HG03045 (cell line): Measurements from ENCODE around the gene HNRNPA2B1.
"Not testable (repeated sequence)": the region's sequence is repeated elsewhere in the genome, so short reads cannot be mapped to it uniquely, and the experiment has no call there.

Source experiments
- ATAC-seq: cut with Tn5 transposase; IDR thresholded peaks from one replicate; pipeline ENCODE4 v1.9.1; 2021; ENCODE audit warnings: mild to moderate bottlenecking, moderate library complexity; ENCODE audit not compliant: unreplicated experiment

HNRNPA2B1 gene

GRCh38 chr7:26198133-26198780, 2.3 kb downstream of the HNRNPA2B1 start:
- ATAC-seq, result no peak

- no peak for ATAC-seq
Measured at GRCh38 chr7:26197153-26198115, 3.1 kb downstream of the HNRNPA2B1 start.

DNA sequence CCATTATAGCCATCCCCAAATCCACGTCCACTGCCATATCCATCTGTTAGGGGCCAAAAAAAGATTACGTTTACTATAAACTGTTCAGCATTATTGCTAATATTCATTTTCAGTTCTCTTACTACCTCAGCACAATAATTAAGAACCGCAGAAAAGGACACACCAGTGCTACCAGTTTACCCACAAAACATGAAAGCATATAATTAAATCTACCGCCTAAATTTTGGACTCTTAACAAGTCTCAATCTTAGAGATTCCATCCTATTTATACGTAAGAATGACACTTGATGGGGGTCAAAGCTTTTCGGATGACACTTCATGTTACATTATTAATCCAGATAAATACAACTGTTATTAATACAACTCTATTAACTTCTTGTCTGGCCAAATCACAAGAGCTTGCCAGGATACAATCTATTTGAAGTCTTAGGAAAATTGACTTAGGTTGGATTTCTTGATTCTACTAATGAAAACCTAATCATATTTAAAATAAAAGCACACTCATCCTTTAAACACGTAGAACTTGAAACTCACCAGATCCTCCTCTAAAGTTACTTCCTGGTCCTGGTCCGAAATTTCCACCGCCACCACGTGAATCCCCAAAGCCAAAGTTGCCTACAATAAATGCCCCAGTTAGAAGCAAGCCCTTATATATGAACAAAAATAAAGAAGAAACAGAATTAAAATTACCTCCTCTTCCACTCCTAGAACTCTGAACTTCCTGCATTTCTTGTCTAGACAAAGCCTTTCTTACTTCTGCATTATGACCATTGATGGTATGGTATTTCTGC, 4.5 kb downstream of the HNRNPA2B1 start:
- no peak for ATAC-seq

DNA sequence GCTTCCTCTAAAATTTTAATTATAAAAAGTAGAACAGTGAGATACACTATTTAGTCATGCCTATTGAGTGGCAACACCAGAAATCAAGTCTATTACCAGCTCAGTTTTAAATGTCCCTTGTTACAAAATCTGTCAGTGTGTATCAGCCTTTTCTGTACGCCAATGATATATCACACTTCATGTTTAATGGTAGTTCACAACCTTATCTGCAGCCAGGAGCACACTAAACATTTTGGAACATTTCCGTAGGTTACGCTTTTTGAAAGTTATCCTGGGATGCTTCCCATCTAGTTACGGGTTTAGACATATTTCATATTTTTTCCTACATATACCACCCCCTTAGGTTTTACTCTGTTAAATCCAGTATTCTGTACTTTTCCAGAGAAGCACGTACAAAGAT, 5.4 kb downstream of the HNRNPA2B1 start:
- no peak for ATAC-seq

GRCh38 chr7:26194764-26195163, 5.8 kb downstream of the HNRNPA2B1 start:
- not testable (repeated sequence) for ATAC-seq

DNA sequence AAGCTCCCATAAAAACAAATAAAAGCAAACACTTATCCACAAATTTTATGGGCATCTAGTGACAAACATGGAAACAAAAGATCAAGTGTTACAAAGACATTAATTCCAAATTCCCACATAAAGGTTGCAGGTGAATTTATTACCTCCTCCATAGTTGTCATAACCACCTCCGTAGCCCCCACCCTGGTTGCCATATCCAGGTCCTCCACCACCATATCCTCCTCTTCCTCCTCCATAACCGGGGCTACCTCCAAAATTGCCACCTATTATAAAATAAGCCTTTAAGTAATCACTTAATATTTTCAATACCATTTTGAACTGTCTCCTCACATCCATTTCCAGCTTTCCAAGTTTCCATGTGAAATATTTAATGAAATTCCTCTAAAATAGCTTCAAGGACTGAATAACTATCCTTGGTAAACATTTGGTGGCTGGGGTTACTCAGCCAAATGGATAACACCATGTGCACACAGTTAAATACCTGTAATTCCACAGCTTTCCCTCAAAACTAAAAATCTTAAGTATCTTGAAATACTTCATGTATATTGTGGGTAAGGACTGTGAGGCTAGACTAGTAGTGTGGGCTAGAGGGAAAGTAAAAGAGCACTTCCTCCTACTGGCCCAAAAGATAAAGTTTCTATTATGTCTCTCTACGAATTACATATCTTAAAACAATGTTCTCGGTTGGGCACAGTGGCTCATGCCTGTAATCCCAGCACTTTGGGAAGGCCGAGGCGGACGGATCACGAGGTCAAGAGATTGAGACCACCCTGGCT, 6.9 kb downstream of the HNRNPA2B1 start:
- ATAC-seq, result no peak

DNA sequence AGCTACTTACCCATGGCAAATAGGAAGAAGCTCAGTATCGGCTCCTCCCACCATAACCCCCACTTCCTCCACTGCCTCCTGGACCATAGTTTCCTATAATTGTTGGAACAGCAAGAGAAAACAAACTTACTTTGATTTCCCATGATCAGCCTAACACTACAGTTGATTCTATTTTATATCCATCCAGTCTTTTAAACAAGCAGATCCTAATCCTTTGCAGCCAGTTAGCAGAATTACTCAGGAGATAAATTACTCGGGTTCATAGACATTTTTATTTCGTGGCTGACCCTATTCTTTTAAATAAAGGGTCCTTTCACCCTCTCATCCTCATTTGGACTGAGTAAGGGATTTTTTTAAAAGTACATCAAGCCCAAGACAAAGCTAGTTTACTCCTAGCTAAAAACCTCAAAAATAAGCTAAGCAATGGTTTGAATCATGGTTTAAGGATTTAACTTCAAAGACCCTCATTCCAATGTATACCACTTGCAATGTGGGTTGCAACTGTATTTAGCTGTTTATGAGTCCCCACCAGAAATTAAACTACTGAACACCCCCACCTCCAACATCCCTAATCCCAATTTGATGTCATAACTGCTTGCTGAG, 8.0 kb downstream of the HNRNPA2B1 start:
- no peak for ATAC-seq

DNA sequence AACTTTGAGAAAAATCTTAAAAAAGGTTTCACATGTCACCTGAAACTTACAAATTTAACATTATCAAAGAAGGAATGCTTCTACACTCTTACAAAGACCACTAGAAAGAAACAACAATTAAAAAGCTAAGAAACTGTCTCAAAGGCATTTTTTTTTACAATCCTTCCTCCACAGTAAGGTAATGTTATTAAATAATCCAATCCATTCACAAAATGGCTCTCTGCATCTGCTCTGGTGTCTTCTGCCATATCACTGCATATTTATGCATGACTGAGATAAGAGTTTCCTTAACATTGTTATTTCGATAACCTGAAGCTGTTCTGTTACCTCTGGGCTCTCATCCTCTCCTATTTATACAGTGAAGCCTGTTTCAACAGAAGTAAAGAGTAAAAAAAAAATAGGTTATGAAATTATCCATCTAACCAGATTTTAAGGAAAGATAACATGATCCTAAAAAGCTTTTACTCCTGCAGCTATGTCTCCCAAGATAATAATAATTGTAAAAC, 8.5 kb downstream of the HNRNPA2B1 start:
- ATAC-seq, result no peak

- ATAC-seq, result no peak
Measured at GRCh38 chr7:26191233-26191973, 9.1 kb downstream of the HNRNPA2B1 start.

DNA sequence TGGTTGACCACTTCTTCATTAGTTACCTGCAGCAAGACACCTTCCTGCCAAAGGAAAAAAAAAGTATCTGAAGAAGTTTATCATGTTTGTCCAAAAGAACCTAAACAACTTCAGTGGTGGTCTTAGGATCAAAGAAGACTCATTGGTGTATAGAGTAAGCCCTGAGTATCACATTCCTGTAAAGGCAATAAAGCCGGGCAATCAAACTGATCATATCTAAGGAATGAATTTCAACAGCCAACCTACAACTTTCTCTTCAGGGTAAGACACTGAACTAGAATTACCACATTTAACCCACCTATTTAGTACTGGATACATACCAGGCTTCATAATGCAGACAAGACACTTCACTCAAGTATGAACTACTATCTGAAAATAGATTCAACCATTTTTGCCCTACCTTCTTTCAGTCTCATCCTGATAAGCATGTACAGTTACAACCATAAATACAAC, 10.1 kb downstream of the HNRNPA2B1 start:
- ATAC-seq, result no peak

DNA sequence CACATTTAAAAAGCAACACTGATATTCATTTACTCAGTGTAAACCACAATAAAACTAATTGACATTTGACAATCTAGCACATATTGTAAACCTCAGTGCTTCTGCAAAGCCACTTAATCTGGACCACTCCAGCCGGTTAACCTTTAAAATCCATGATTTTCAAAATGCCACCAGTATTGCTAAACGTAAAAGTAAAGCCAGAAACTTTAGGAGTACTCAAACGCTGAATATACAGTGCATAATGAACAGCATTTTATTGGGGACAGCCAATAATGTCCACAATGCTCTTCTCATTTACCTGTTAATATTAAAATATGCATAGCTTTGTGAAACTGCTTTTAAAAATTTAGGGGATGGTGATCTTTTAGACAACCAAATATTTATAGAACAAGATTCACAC, 10.8 kb downstream of the HNRNPA2B1 start:
- ATAC-seq, result no peak

DNA sequence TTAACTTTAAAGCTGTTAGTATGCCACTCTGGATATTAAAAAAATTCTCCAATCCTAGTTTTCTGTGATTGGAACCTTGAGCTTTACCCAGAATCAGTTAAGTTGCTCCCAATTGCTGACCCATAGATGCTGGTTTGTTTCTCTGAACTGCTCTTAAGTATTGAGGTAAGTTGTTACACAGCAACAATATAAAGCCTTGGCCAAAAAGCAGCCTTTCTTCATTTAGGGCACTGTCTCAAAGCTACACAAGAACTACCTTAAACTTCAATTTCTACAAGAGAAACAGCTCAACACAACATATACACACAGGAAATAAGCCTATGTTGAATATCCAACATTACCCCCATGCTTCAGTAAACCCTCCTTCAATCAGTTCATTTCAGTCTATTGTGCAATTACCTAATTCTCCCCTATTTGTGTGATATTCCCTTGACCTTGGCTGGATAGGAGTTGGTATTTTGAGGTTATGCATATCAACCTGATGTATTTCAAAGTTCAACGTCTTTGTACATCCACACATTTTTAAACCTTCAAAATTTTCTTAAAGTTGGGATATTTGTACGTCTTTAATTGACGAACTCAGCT, 11.5 kb downstream of the HNRNPA2B1 start:
- no peak for ATAC-seq

DNA sequence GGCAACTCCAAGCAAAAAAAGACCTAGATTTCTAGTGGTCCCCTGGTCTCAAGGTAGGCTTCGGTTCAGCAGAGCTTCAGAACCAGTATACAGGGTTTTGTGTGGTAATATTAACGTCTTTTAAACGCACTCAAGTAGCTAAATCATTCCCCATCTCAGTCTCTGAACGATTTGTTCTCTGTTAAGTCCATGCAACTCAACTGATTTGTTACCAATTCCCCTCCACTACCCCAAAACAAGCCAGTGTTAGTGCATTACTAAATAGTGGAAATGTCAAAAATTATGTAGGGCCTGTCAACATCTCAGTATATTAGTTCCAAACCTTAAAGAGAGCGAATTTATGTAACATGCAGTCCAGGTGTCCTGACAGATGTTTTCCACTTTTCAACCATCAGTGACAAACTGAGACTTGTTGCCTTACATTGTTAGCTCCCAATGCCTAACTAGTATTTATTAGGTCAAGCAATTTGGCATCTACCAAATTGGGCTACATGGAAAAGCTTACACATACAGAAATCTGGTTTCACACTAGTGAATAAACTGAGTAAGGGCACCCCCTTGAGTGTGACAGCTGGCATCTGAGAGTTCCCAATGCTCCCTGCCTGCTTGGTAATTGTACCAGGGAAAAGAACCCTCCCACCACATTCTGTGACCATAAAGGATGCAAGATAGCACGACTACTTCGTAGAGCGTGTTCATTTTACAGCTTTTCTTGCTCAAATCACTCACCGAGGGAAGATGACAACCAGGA, 12.2 kb downstream of the HNRNPA2B1 start:
- ATAC-seq, result no peak

- ATAC-seq, result no peak
Measured at GRCh38 chr7:26187380-26188205, 13.0 kb downstream of the HNRNPA2B1 start.

DNA sequence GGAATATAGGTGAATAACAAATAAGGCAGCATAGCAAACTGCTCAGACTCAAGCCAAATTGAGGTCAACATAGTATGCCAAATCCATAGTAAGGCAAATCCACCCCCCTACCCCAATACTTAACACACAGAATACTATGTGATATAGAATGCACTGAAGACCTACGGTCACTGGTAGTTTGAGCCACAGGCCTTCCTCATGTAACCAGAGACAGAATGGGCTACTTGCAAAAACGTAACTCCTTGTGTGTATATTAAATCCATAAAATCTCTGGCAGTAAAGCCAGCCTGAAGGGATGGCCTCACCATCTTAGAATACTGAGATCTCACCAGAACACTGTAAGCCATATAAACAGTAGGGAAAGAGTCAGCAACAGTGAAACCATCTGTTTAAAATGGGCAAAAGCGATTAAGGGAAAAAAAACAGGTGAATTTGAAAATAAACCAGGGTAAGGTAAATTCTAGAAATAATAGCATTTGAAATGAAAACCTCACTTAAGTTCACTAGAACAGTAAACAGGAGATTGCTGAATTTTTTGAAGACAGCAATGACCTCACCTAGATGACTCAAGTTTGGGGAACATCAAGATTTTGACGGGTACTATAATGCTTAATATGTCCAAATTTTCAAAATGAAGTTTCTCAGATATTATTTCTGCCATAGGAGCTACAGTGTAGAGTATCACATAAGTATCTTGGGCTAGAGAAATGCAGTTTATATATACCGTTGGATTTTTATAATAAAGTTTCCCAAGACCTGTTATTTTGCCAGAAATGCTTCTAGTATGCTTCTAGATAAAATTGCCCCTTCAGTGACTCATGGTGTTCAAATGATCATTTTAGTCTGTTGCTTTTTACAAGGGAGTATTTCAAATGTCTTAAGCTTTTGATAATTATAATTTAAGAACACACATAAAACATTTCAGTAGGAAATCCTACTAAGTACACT, 13.9 kb downstream of the HNRNPA2B1 start:
- no peak for ATAC-seq

DNA sequence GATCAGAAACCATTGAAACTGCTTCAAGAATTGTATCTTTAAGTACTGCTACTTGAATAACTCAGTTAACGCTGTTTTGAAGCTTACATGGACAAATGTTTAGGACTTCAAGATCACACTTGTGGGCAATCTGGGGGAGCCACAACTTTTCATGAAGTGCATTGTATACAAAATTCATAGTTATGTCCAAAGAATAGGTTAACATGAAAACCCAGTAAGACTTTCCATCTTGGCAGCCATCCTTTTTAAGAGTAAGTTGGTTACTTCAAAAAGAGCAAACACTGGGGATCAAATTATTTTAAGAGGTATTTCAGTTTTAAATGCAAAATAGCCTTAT, 14.7 kb downstream of the HNRNPA2B1 start:
- no peak for ATAC-seq
